NCI-H128 (cell line): ENCODE results near the gene RPS23.
A peak's percentile ranks its signal among the peaks of the same experiment; 100 is the strongest.

Experiments used
- DNase-seq: peaks from one replicate; lab custom pipeline; 2025; ENCODE audit not compliant: unreplicated experiment; lab: John Stamatoyannopoulos, UW

Gene RPS23

DNA sequence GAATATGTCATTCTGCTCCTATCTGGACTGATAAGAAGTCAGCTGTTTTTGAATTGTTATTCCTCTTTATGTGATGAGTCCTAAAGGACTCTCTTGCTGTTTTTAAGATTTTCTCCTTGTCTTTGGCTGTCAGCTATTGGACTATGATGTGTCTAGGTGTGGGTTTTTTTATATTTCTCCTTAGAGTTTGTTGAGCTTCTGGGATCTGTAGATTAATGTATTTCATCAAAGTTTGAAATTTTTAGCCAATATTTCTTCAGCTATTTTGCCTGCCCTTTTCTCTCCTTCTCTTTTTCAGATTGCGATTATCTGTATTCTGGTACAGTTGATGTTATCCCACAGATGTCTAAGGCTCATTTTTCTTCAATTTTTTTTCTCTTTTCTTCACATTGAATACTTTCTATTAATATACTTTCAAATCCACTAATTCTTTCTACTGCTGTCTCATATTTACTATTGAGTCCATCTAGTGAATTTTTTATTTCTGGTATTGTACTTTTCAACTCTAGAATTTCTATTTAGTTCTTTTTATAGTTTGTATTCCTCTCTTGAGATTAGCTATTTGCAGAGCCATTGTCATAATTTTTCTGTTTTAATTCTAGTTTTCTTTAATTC lies 31.1 kb downstream of the RPS23 start:
- no peak for DNase-seq

DNA sequence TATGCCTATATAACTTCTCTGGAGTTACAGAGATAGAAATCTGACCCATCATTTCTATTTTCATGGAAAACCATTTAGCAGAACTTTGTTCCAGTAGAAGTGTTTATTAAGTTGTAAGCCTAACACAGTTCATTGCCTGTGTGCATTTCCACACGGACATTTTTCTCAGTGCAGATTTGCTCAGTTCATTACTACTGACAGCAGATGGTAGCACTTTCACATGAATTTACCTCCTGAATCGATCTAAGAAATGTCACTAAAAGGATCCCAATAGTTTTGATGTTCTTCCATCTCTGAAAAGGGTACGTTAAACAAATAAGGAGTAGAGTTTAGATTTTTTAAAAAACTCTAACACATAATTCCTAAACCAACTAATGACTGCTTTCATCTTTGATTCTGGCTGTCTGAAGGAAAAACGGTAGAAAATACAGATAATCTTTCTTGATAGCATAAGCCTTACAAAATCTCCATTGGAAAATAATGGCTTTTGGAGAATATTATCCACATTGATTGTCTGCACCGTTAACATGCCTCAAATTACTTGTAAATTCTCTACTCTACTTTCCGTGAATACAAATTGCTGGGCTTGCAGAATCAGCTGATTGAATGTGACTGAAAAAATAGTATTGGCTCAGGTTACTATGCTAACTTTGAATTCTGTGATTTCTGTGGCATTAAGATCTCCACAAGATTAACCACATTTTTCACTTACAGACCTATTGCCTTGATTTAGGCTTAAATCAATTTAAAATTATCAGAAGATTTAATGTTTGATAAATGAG lies 33.1 kb downstream of the RPS23 start:
- no peak for DNase-seq

DNA sequence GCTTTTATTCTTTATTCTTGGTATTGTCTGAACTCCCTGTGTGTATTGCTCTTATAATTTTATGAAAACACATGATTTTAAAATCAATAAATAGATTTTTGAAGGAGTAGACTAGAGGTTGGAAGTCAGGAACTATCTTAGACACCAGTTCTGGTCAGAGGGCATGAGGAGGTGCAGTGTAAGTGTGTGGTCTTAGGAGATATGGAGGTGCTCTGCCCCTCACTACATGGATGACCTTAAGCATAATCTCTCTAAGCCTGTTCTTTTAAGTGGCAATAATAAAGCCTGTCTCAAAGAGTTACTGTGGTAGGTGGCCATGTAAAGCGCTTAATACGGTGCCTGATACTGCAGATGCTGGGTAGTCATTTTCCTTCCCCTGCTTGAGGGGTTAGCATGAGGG lies 34.0 kb downstream of the RPS23 start:
- no peak for DNase-seq

DNA sequence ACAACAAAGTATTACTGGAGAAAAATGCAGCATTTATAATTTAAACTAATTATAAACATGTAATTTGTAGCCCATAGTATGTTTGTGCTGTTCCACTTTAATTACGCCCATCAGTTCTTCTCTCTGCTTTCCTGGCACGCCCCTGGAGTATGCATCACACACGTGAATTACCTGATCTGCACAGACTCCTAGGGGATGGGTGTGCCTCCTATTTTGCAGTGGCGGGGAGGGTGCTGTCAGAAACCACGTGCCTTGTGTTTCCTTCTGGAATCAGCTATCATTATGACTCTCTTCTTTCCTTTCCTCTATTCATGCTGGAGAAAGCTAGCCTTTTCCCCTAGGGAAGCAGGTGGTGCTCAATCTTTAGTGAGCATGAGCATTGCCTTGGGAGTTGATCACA lies 43.3 kb downstream of the RPS23 start:
- no peak for DNase-seq

DNA sequence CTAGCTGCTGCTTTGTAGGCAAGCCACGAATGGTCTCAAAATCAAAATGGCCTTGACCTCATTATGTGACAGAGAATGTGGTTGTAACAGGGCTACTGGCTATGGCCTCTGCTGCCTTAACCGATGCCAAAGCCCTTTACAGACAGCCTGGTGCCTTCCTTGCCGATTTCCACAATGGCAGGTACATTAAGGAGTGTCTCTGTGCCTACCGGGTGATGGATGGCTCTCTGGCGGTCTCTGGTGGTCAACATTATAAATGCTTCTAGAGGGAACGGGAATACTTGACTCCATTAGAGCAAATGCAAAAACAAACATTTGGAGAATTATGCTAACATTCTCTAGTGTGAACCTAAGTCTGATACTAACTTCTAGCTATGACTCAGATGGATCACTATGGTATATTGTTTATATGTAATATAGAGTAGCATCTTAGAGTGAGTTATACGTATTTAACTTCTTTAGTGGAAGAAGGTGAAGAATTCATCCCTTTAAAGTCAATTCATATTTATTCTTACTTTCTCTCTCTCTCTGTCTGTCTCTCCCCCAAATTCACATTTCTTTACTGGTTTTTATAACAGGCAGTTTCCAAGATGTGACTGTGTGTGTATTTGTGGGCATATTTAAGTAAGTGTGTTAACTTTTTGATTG lies 52.5 kb downstream of the RPS23 start:
- peak; percentile 37 for DNase-seq
